Esophagus muscularis mucosa (tissue), 3 donors: Measurements from ENCODE around the gene EMILIN3.

Source experiments
- POLR2A ChIP-seq: fragments of 450-650 bp; IDR thresholded peaks from one replicate; pipeline ENCODE4 v1.6.1; 2017; ENCODE audit warnings: antibody characterized with exemption, moderate library complexity, mild to moderate bottlenecking, low read depth
- TF ChIP-seq, protein P1 (sequence below), 3 experiments: fragments of 200-600 bp in 2 of 3; fragments of 450-650 bp in 1 of 3; sonication (generic) in 2 of 3; IDR thresholded peaks; one replicate each; pipeline ENCODE4 v1.5.1; 2017 to 2019; ENCODE audit warnings: antibody characterized with exemption in 3 of 3, mild to moderate bottlenecking in 2 of 3, moderate library complexity in 1 of 3

DNA sequence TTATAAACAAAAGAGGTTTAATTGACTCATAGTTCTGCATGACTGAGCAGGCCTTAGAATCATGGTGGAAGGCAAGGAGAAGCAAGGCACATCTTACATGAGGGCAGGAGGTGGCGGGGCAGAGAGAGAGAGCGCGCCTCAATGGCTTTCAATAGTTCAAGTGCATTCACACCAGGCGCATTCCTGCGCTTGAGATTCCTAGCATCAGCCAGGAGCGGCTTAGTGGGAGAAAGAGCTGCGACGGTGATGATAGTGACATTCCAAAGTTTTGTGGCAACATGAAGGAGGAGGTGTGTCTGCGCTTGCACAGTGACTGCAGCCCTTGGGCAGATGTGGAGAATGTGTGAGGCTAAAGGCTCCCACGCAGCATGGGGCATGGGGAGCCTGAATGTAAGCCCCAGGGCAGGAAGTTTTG is 25.0 kb upstream of the EMILIN3 start:
- TF ChIP-seq, protein P1, sequence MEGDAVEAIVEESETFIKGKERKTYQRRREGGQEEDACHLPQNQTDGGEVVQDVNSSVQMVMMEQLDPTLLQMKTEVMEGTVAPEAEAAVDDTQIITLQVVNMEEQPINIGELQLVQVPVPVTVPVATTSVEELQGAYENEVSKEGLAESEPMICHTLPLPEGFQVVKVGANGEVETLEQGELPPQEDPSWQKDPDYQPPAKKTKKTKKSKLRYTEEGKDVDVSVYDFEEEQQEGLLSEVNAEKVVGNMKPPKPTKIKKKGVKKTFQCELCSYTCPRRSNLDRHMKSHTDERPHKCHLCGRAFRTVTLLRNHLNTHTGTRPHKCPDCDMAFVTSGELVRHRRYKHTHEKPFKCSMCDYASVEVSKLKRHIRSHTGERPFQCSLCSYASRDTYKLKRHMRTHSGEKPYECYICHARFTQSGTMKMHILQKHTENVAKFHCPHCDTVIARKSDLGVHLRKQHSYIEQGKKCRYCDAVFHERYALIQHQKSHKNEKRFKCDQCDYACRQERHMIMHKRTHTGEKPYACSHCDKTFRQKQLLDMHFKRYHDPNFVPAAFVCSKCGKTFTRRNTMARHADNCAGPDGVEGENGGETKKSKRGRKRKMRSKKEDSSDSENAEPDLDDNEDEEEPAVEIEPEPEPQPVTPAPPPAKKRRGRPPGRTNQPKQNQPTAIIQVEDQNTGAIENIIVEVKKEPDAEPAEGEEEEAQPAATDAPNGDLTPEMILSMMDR (IDR thresholded peaks at IDR 0.05): no peak
- TF ChIP-seq POLR2A: no peak
